ENCODE results near the gene NT5DC3.
A peak's percentile ranks its signal among the peaks of the same experiment; 100 is the strongest.

The NT5DC3 gene

DNA sequence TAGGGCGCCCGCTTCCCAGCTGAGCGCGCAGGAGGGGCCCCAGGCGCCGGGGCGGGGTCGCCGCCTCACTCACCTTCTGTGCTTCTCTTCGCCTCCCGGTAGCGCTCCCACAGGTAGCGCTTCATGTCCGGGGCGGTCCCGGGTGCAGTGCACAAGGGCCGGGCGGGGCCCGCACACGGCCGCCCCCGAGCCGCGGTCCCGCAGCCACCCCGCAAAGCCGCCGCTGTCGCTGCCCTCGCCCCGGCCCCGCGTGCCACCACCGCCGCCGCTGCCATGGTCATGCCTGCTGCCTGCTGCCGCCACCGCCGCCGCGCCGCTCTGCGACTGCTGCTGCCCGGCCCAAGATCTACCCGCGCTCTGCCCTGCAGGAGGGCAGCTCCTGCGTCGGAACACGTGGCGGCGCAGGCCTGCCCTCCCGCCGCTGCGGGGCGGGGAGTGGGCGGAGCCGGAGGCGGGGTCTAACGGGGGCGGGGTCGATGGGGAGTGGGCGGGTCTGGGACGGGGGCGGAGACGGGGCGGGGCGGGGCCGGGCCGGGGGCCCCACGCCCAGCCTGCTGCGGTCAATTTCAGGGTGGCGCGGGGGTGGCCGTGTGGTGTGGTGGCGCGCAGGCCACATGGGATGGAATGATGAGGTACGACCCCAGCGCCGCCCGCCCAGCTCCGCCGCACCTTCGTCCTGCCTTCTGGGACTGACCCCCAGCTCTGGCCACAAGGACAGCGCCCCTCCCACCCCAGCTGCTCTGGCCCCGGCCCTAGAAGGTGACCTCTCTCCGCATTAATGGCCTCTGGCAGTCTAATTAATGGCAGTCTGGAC lies at the start of gene NT5DC3:
Gene NT5DC3 (minus strand): TSS at position 359 of the 814 bp plus-strand sequence. CDS start 78 bp downstream, at position 281.
- DNase-seq (ENCODE audit: low spot score): peak; percentile 85
- peak within 1 kb of the TSS; percentile 88 to 92 for H3K27ac ChIP-seq
- TF ChIP-seq, protein P1, sequence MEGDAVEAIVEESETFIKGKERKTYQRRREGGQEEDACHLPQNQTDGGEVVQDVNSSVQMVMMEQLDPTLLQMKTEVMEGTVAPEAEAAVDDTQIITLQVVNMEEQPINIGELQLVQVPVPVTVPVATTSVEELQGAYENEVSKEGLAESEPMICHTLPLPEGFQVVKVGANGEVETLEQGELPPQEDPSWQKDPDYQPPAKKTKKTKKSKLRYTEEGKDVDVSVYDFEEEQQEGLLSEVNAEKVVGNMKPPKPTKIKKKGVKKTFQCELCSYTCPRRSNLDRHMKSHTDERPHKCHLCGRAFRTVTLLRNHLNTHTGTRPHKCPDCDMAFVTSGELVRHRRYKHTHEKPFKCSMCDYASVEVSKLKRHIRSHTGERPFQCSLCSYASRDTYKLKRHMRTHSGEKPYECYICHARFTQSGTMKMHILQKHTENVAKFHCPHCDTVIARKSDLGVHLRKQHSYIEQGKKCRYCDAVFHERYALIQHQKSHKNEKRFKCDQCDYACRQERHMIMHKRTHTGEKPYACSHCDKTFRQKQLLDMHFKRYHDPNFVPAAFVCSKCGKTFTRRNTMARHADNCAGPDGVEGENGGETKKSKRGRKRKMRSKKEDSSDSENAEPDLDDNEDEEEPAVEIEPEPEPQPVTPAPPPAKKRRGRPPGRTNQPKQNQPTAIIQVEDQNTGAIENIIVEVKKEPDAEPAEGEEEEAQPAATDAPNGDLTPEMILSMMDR (IDR thresholded peaks at IDR 0.05): no peak
- H3K4me3 ChIP-seq: peak within 1 kb of the TSS; percentile 96

DNA sequence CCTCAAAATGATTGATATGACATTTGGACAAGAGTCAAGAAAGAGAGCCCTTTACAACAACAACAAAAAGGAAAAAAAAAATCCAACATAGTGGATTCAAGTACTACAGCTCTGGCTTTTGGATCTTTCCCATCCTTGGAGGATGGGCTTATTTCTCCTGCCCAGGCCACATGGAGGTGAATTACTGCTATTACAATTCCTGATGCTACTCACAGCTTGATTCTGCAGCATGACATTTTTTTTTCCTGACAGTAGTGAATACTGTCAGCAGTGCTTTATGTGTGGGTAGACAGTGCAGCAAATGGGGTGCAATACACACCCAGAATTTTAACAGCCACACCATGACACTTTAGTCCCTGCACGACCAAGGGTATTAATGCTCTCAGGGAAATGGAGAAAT lies 46.7 kb upstream of the NT5DC3 start:
- TF ChIP-seq, protein P1 (IDR thresholded peaks at IDR 0.05): no peak
- no peak for DNase-seq (ENCODE audit: low spot score)
- H3K4me3 ChIP-seq: no peak overlapping the region

GRCh38 chr12:103886195-103886797 lies 45.3 kb upstream of the NT5DC3 start:
- DNase-seq (ENCODE audit: low spot score): no peak
- H3K4me3 ChIP-seq: no peak overlapping the region
- TF ChIP-seq, protein P1 (IDR thresholded peaks at IDR 0.05): no peak
- no peak overlapping the region for H3K27ac ChIP-seq

More for the DNA sequence above, 46.7 kb upstream of the NT5DC3 start:
- no peak overlapping the region for H3K27ac ChIP-seq

DNA sequence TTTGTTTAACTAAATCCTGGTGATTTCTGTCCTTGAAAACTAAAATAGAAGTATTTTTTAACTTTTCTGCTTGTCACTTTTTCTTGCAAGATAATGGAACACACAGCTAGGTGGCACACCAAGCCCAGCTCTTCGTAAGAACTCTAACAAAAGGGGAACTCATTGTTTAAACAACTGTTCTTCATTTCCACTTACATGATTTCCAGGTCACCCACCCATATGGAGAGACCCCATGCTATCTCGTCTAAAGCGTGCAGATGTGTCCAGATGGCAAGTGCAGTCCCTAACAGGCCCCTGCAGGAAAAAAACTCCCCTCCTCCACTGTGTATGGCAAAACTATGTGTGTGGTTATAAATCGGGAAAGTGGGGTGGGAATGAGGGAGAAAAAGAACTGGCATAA lies 43.3 kb upstream of the NT5DC3 start:
- Histone ChIP-seq H3K4me3 (no peak overlapping the region), H3K27ac (no peak overlapping the region)
- TF ChIP-seq, protein P1 (IDR thresholded peaks at IDR 0.05): peak; percentile 26
- no peak for DNase-seq (ENCODE audit: low spot score)

- TF ChIP-seq, protein P1 (IDR thresholded peaks at IDR 0.05): no peak
- DNase-seq (ENCODE audit: low spot score): no peak
- no peak overlapping the region for H3K4me3 ChIP-seq
- H3K27ac ChIP-seq: no peak overlapping the region
Measured at GRCh38 chr12:103883908-103884307, 42.9 kb upstream of the NT5DC3 start.

GRCh38 chr12:103882861-103883596 lies 42.0 kb upstream of the NT5DC3 start:
- TF ChIP-seq, protein P1 (IDR thresholded peaks at IDR 0.05): no peak
- no peak for DNase-seq (ENCODE audit: low spot score)
- Histone ChIP-seq H3K4me3 (no peak overlapping the region), H3K27ac (no peak overlapping the region)
